HG02840 (cell line): Measurements from ENCODE around the gene UBP1.
A peak's percentile ranks its signal among the peaks of the same experiment; 100 is the strongest.
"Not testable (repeated sequence)": the region's sequence is repeated elsewhere in the genome, so short reads cannot be mapped to it uniquely, and the experiment has no call there.

Source experiments
- ATAC-seq: cut with Tn5 transposase; IDR thresholded peaks from one replicate; pipeline ENCODE4 v1.9.1; 2021; ENCODE audit warnings: mild to moderate bottlenecking, moderate library complexity, moderate number of reproducible peaks; ENCODE audit not compliant: unreplicated experiment, low FRiP score

UBP1 gene

DNA sequence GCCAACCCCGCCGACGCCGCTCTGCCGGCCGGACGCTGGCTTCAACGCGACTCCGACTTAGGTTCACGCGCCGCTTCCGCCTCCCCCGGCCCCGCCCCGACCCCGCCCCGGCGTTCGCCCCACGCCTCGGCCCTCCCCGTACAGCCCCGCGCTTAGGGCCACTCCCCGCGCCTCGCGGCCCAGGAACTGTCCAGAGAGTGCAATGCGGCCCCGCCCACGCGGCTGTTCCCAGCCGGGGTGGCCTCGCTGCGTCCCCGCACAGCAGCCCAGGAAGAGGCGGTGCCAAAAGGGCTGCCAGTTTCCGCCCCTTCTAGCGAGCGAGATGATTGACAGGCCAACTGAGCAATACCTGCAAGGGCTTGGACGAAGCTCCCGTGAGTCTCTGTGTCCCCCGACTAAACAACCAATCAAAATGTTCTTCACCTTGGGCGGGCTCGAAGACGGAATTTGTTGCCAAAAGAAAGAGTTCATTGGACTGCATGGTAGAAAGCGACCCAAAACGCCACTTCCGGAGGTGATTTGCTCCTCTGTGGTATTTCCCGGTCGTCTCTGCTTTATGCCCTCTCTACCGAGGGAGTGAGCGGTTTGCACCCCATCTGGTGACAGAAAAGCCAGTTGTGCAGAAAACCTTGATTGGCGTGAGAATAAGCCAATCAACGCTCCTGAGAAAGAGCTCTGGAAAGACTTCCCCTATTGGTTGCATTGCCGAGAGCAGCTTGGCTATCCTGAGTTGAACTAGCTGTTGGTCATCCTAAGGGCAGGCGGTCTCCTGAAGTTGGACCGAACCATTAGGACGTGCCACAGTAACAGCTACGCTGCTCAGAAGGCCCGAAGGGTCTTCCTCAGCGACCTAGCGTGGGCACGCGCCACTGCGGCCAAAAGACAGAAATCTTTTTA, at the start of gene UBP1:
TSS of gene UBP1 (minus strand) at position 78 of the 897 bp plus-strand sequence. CDS start 557 bp downstream, outside the sequence.
- peak; percentile 86 for ATAC-seq

- no peak for ATAC-seq
Measured at GRCh38 chr3:33488683-33489082, 48.5 kb upstream of the UBP1 start.

- no peak for ATAC-seq
Measured at GRCh38 chr3:33488246-33488645, 48.0 kb upstream of the UBP1 start.

- no peak for ATAC-seq
Measured at GRCh38 chr3:33482111-33482521, 41.9 kb upstream of the UBP1 start.

GRCh38 chr3:33474896-33475295, 34.7 kb upstream of the UBP1 start:
- no peak for ATAC-seq

- ATAC-seq, result no peak
Measured at GRCh38 chr3:33473813-33474212, 33.6 kb upstream of the UBP1 start.

DNA sequence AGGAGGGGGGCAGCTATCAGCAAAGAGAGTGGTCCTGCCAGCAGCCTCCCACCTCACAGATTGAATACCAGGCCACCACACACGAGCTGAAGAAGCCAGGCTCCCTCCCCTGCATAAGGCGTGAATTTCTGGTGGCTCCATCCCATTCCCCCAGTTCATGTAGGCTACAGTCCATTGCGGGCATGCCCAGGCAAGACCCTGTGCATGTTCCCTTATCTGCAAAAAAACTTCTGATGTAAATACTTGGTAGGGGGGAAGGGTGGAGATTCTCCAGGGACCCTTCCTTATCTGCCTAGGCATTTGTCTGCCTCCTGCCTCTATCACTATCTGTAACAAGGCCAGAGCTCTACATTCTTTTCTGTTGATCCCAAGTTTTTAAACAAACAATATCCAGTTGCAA, 27.6 kb upstream of the UBP1 start:
- ATAC-seq, result no peak

DNA sequence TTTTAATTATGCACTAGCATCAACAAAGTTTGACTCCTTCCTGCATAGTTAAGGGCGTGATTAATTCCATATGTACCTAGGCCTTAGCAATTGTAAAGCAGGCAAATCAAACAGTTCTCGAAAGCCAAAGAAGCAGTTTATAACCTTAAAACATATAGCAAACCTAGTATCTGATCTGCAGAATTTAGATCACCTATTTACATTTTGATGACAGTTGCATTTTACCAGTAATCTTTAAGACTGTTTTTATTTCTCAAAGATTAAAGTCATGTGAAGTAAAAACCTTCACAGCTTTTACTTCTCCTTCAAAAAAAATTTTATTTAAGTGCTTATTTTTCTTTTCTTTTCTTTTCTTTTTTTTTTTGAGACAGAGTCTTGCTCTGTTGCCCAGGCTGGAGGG, 20.9 kb upstream of the UBP1 start:
- ATAC-seq, result no peak

GRCh38 chr3:33459577-33459976, 19.4 kb upstream of the UBP1 start:
- not testable (repeated sequence) for ATAC-seq

DNA sequence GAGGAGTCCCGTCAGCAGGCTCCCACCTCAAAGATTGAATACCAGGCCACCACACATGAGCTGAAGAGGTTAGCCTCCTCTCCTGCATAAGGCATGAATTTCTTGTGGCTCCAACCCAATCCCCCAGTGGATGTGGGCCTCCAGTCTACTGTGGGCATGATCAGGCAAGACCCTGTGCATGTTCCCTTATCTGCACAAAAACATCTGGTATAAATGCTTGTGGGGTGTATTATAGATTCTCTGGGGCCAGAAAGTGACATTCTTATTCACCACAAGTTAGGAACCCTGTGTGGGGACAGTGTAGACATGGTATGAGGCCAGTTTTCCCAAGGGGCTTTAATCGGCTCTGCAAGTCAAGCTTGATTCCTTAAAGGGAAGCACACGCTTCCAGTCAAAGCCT, 18.2 kb upstream of the UBP1 start:
- no peak for ATAC-seq

- no peak for ATAC-seq
Measured at GRCh38 chr3:33456756-33457155, 16.6 kb upstream of the UBP1 start.

DNA sequence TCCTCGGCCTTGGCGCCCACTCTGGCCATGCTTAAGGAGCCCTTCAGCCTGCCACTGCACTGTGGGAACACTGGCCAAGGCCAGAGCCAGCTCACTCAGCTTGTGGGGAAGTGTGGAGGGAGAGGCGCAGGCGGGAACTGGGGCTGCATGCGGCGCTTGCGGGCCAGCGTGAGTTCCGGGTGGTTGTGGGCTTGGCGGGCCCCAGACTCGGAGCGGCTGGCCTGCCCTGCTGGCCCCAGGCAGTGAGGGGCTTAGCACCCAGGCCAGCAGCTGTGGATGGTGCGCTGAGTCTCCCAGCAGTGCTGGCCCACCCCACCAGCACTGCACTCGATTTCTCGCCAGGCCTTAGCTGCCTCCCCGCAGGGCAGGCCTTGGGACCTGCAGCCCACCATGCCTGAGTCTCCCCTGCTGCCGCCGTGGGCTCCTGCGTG, 13.1 kb upstream of the UBP1 start:
- ATAC-seq, result no peak

DNA sequence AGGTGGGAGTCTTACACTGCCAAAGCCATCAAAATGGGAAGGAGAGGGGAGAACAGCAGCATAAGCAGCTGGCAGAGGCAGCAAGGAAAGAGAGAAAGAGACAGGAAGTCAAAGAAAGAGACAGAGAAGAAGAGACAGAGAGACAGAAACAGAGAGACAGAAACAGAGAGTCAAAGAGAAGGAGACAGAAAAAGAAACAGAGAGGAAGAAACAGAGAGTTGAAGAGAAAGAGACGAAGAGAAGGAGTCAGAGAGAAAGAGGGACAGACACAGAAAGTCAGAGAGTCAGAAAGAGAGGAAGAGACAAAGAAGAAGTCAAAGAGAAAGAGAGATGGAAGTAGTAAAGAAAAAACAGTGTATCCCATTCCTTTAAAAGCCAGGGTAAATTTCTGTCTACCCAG, 11.8 kb upstream of the UBP1 start:
- not testable (repeated sequence) for ATAC-seq

- ATAC-seq, result no peak
Measured at GRCh38 chr3:33447958-33448357, 7.8 kb upstream of the UBP1 start.

- ATAC-seq, result not testable (repeated sequence)
Measured at GRCh38 chr3:33447256-33447625, 7.0 kb upstream of the UBP1 start.

DNA sequence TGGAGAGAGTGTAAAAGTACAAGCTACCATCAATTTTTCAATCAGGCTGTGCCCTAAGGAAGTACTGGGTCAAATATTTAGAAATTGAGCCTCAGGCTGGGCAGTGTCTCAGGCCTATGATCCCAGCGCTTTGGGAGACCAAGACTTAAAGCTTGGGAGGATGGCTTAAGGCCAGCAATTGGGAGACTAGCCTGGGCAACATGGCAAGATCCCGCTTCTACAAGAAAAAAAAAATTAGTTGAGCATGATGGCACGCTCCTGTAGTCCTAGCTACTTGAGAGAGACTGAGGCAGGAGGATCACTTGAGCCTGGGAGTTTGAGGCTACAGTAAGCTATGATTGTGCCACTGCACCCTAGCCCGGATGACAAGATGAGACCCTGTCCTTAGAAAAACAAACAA, 2.0 kb upstream of the UBP1 start:
- ATAC-seq, result no peak

GRCh38 chr3:33441225-33441976, 1.2 kb upstream of the UBP1 start:
- peak; percentile 0 for ATAC-seq

DNA sequence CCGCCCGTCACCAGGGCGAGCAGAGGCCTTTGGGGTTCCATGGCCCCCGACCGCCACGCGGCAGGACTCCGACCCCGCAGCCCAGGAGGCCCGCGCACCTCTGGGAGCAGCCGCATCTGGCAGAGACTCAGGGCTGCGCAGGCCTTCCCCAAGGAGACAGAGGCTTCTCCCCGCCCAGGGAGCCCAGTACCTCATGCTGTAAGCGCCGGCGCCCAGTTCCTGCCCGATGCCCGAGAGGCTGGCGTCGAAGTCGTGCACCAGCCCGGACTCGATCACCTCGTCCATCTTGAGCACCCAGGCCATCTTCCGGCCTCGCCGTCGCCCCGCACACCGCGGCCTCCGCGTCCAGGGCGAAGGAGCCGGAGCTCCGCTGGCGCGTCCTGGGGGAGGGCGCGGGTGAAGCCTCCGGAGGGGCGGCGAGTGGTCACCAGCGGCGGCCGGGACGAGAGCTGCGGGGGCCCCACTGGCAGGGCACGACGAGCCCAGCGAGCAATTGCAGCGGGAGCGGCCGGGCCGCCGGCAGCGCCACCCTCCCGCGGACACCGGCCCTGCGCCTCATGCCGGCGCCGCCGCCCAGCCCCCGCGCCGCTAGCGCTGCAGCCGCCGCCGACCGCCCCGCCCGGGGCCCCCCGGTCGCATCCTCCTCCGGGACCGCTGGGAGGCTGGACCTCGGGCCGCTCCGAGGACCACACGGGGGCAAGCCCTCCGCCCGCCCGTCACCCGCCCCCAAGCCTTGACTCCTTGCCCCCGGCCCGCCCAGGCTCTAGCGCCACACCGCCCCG, 468 bp downstream of the UBP1 start:
- peak; percentile 28 for ATAC-seq

DNA sequence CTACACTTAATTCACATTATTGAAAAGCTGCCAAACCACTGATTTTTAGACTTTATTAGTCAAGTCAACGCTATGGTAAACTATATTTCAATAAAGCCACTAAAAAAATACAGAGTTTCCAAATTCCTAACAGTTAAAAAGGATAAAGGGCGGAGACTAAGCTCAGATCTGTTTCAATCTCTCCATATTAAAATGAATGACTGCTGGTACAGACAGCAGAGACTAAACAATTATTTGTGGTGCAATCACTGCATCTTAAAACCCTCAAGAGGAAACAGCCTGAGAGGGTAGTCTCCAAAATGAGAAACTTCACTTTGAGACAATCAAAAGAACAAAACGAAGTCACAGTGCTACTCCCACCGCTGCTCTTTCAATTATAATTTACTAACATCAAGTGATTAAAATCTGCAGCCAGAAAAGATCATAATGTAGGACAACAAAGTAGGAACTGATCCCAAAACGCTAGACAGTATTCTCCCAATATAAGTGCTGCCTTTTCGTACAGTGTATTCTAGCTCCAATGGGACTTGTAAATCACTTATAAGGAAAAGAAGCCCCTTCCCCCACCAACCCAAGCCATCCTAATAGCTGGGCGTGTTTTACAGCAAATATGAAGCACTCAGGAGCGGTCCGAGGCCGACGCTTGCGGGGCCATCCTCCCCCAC, 1.2 kb downstream of the UBP1 start:
- ATAC-seq, result no peak

GRCh38 chr3:33438284-33438668, 1.9 kb downstream of the UBP1 start:
- ATAC-seq, result no peak
